Breast epithelium (tissue), 3 donors: ENCODE measurements around the gene PSORS1C1.

Experiments used
- CTCF ChIP-seq, 3 donors: fragments of 450-650 bp; IDR thresholded peaks; one replicate each; pipeline ENCODE4 v1.5.1; 2016 to 2017; ENCODE audit warnings: antibody characterized with exemption in 3 of 3, mild to moderate bottlenecking in 3 of 3, moderate library complexity in 3 of 3
- POLR2A ChIP-seq: fragments of 450-650 bp; IDR thresholded peaks from one replicate; pipeline ENCODE4 v1.6.1; 2016; ENCODE audit warnings: antibody characterized with exemption, mild to moderate bottlenecking, moderate library complexity
- POLR2AphosphoS5 ChIP-seq, 3 donors: sonication (generic); formaldehyde crosslinking; IDR thresholded peaks; one replicate each; pipeline ENCODE4 v1.6.1; 2017; ENCODE audit warnings: antibody characterized with exemption in 3 of 3

GRCh38 chr6:31135710-31136109 is 21.1 kb downstream of the PSORS1C1 start:
- TF ChIP-seq CTCF (IDR thresholded peaks at IDR 0.05), result no peak
- TF ChIP-seq POLR2A, result no peak
- no peak for TF ChIP-seq POLR2AphosphoS5 (IDR thresholded peaks at IDR 0.05)
